ENCODE data around the gene PVRIG. TPM values are rescaled to one million over a fixed set of nuclear protein-coding genes. Genes with fewer than 3 reads are reported as not detected.
"Not testable (repeated sequence)": the region's sequence is repeated elsewhere in the genome, so short reads cannot be mapped to it uniquely, and the experiment has no call there.

PVRIG gene
- total RNA-seq, 3 donors from 2014 or later = 0.32 to 1.2 (median 0.66) TPM

DNA sequence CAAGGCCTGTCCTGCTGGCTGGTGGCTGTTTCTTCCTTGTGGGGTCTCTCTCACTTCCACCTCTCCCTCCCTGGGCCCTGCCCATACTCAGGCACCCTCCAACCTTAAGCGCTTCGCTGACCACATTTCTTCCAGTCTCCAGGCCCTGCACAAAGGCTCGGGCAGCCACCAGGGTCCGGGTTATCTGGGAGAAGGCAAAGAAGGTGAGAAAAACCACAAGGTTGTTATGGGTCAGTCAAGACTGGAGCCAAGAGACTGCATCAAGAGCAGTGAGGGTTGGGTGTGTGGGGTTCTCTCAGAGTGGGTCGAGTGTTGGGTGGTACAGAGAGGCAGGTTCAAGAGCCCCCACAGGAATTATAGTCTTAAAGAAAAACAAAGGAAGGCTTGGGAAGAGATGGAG is 45.2 kb upstream of the PVRIG start:
- DNase-seq (ENCODE audit: low spot score in 2 of 2) = no peak
- intact Hi-C loops (cut with DNase I; ENCODE audit: low total_unique reads) = no loop called here

DNA sequence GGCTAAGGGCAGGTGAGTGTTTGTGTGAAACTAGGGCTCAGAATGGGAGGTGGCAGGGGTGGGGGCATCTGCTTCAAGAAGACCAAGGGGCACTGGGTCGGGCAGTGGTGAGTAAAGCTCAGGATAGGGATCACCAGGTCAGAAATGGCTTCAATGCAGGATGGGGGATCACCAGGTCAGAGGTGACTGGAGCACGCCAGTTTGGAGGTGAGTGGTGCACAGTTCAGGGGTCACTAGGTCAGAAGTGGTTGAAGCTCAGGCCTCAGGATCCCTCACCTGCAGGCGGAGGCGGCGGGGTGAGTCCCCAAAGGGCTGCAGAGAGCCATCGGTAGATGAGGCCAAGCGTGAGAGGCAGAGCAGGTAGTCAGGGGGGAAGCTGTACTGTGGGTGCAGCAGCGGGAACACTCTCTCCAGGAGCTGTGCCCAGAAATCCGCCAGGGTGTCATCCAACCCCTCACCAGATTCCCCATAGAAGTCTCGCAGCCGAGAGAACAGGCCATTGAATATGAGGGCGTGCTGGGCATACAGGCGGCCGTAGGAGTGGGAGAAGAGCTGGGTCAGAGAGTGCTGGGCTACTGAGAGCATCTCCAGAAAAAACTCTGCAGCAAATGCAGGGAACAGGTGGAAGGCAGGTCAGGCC is 44.3 kb upstream of the PVRIG start:
- intact Hi-C loops (cut with DNase I; ENCODE audit: low total_unique reads) = no loop called here
- no peak for DNase-seq (ENCODE audit: low spot score in 2 of 2)
- Histone ChIP-seq H3K36me3 (no peaks in the 10 kb centered on the region), H3K27ac (no peak overlapping the region), H3K4me1 (no peaks in the 10 kb centered on the region), H3K27me3 (no peaks in the 10 kb centered on the region), H3K4me3 (no peak overlapping the region), H3K9me3 (no peaks in the 10 kb centered on the region)
- TF ChIP-seq POLR2A (IDR thresholded peaks at IDR 0.05) (no peak), POLR2AphosphoS5 (IDR thresholded peaks at IDR 0.05) (no peak)
- TF ChIP-seq, protein P1, sequence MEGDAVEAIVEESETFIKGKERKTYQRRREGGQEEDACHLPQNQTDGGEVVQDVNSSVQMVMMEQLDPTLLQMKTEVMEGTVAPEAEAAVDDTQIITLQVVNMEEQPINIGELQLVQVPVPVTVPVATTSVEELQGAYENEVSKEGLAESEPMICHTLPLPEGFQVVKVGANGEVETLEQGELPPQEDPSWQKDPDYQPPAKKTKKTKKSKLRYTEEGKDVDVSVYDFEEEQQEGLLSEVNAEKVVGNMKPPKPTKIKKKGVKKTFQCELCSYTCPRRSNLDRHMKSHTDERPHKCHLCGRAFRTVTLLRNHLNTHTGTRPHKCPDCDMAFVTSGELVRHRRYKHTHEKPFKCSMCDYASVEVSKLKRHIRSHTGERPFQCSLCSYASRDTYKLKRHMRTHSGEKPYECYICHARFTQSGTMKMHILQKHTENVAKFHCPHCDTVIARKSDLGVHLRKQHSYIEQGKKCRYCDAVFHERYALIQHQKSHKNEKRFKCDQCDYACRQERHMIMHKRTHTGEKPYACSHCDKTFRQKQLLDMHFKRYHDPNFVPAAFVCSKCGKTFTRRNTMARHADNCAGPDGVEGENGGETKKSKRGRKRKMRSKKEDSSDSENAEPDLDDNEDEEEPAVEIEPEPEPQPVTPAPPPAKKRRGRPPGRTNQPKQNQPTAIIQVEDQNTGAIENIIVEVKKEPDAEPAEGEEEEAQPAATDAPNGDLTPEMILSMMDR (IDR thresholded peaks at IDR 0.05) = no peak

More for the DNA sequence above, 45.2 kb upstream of the PVRIG start:
- no peak overlapping the region for H3K27ac ChIP-seq
- H3K4me3 ChIP-seq = no peak overlapping the region
- H3K9me3 ChIP-seq = no peaks in the 10 kb centered on the region
- TF ChIP-seq POLR2AphosphoS5 (IDR thresholded peaks at IDR 0.05) = no peak
- TF ChIP-seq, protein P1 (IDR thresholded peaks at IDR 0.05) = no peak
- TF ChIP-seq POLR2A (IDR thresholded peaks at IDR 0.05) = no peak
- no peaks in the 10 kb centered on the region for H3K27me3 ChIP-seq
- H3K4me1 ChIP-seq = no peaks in the 10 kb centered on the region
- no peaks in the 10 kb centered on the region for H3K36me3 ChIP-seq

DNA sequence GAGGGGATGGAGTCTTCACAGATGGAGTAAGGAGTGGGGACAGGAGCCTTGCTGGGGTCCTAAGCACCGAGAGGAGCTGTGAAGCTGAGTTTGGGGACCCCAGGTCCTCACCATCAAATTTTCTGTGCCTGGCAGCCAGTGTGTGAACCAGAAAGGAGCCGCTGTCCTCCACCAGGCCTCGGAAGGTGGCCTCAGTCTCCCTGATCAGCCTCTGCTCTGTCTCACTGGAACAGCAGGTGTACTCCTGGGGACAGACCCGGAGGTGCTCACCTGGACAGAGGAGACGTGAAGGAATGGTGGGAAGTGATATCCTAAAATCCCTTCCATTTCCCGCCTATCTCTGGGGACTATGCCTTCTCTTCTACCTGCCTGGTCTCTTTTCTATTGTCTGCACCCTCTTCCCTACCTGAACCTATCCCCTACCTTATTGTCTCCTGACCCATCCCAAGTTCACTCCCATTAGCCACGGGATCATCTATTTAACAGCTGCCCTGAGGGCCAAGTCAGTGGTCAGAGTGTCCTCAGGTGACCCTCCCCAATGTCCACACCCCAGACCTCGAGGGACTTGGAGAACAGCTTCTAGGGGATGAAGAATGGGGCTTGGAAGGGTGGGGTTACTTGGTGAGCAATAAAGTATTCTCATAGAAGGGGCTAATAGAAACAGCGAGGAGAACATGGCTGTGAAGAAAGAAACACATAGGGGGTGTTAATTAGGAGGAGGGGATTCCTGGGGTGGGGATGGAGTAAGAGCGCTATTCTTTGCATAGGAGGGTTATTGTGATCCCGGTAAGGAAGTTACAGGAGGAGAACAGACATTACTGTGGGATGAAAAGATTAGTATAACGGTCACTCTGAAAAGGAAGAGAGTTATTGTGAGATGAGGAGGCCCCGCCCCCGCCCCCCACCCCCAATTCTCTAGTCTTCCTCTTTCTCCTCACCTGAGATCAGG is 43.4 kb upstream of the PVRIG start:
- TF ChIP-seq POLR2AphosphoS5 (IDR thresholded peaks at IDR 0.05) = no peak
- TF ChIP-seq, protein P1 (IDR thresholded peaks at IDR 0.05) = no peak
- no peak for TF ChIP-seq POLR2A (IDR thresholded peaks at IDR 0.05)
- DNase-seq (ENCODE audit: low spot score in 2 of 2) = no peak
- Histone ChIP-seq H3K4me3 (peak overlapping the region; percentile 40 to 65 (median 54)), H3K4me1 (no peaks in the 10 kb centered on the region), H3K9me3 (no peaks in the 10 kb centered on the region), H3K27me3 (no peaks in the 10 kb centered on the region), H3K27ac (peak overlapping the region in 1 of 2 donors; percentile 36), H3K36me3 (no peaks in the 10 kb centered on the region)
- intact Hi-C loops (cut with DNase I; ENCODE audit: low total_unique reads) = no loop called here

DNA sequence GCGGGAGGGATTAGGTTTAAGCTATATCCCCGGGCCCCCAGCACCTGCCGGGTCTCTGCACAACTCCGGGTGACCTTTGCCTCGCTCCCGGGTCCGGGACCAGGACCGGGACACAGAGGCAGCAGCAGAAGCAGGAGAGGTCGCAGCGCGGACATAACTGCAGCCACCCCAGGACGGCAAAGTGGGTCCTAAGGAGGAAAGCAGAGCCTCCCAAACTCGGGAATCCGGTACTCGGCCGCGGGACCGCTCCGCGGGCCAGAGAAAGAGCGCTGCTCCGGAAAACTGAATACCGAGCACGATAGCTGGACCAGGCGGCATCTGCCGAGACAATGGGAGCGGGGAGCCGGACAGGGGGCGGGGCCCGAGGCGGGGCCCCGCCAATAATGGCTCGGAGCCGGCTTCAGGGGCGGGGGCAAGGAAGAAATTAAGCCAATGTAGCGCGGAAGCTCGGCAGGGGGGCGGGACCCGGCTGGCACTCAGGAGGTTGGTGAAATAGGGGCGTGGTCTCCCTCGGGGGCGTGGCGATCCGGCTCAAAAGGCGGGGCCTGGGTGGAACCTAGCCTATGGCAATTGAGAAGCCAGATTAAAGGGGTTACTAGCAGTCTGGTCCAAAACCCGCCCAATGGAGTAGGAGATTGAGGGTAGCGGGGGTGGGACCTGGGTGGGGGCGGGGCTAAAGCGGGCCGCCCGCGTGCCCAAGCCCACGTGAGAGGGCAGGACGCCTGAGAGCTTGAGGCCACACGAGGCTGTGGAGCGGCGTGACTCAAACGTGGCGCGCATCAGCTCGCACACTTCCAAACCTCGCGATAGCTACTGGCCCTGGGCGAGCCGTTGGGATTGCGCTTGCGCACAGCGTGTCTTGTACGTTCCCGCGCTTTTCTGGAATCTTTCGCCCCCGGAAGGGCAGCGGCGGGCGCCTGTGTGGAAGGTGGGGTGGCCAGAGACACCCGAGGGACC is 42.4 kb upstream of the PVRIG start, which contains the start of the genes GPC2 and STAG3:
Gene GPC2 (minus strand): TSS at position 337 of the 957 bp plus-strand sequence. CDS start 182 bp downstream, at position 155.
Gene STAG3 (plus strand): TSS at position 874 of the 957 bp plus-strand sequence. CDS start 2,639 bp downstream, outside the sequence.
- TF ChIP-seq POLR2AphosphoS5 (IDR thresholded peaks at IDR 0.05) (peak in 2 of 3 donors; percentile 21 to 49), POLR2A (IDR thresholded peaks at IDR 0.05) (no peak)
- TF ChIP-seq, protein P1 (IDR thresholded peaks at IDR 0.05) = no peak
- Histone ChIP-seq H3K27ac (peak within 1 kb of the TSS; percentile 15 to 36), H3K27me3 (no peaks in the 10 kb centered on the region), H3K9me3 (no peaks in the 10 kb centered on the region), H3K4me3 (peak within 1 kb of the TSS; percentile 40 to 65 (median 54)), H3K36me3 (no peaks in the 10 kb centered on the region), H3K4me1 (no peaks in the 10 kb centered on the region)
- intact Hi-C loops (cut with DNase I; ENCODE audit: low total_unique reads) = no loop called here
- peak; percentile 90 to 92 for DNase-seq (ENCODE audit: low spot score in 2 of 2)

DNA sequence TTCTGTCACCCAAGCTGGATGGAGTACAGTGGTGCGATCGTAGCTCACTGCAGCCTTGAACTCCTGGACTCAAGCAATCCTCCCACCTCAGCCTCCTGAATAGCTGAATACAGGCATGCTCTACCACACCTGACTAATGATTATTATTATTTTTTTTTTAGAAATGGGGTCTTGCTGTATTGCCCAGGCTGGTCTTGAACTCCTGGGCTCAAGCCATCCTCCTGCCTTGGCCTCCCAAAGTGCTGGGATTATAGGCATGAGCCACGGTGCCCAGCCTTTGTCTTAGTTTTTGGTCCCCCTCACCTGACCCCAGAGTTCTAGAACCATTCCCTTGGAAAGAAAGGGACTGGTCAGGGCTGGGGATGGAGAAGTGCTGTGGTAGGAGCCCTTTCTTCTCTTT is 39.7 kb upstream of the PVRIG start:
- DNase-seq (ENCODE audit: low spot score in 2 of 2); H3K4me1 ChIP-seq; H3K36me3 ChIP-seq; intact Hi-C loops (cut with DNase I; ENCODE audit: low total_unique reads); H3K27me3 ChIP-seq; H3K27ac ChIP-seq; H3K9me3 ChIP-seq; H3K4me3 ChIP-seq: not testable (repeated sequence)

DNA sequence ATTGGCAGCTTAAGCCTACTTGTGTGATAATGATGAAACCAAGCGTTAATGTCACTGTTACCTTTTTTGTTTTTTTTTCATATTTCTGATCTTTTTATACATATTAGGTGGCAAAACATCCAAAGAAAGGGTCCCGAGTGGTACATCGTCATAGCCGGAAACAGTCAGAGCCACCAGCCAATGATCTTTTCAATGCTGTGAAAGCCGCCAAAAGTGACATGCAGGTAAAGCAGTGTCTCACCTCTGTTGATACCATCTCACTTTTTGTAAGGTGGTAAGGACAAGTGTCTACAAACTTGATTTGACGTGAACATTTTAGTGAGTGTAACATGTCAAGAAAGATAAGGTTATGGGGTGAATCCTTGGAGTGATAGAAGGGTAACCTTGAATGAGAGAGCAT is 37.1 kb upstream of the PVRIG start:
- H3K4me1 ChIP-seq; H3K36me3 ChIP-seq; intact Hi-C loops (cut with DNase I; ENCODE audit: low total_unique reads); H3K9me3 ChIP-seq; H3K27ac ChIP-seq; H3K27me3 ChIP-seq; DNase-seq (ENCODE audit: low spot score in 2 of 2); H3K4me3 ChIP-seq: not testable (repeated sequence)

DNA sequence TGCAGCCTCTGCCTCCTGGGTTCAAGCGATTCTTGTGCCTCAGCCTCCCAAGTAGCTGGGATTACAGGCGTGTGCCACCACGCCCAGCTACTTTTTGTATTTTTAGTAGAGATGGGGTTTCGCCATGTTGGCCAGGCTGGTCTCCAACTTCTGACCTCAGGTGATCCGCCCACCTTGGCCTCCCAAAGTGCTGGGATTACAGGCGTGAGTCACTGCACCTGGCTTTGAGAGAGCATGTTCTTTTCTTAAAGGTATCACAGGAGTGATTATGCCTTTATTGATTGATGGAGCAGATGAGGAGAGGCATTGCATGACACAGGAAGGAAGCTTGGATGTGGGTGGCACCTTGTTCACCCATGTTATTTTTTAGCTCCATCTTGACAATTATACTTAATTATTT is 36.7 kb upstream of the PVRIG start:
- H3K4me3 ChIP-seq; H3K36me3 ChIP-seq; H3K27ac ChIP-seq; H3K9me3 ChIP-seq; H3K4me1 ChIP-seq; H3K27me3 ChIP-seq; intact Hi-C loops (cut with DNase I; ENCODE audit: low total_unique reads); DNase-seq (ENCODE audit: low spot score in 2 of 2): not testable (repeated sequence)
